ENCODE measurements around the gene COX8A. TPM values are rescaled to one million over a fixed set of nuclear protein-coding genes. Genes with fewer than 3 reads are reported as not detected.

Gene COX8A
- total and polyA plus RNA-seq, 2 of the 8 experiments (the other 6 are each of a cell fraction or from before 2014, with no cell fraction given) = 365 to 1,720 TPM

GRCh38 chr11:64007629-64008282, 33.3 kb downstream of the COX8A start:
- Histone ChIP-seq H3K9me3 (ENCODE audit: insufficient read depth in 2 of 2, low read depth in 1 of 2, low read length in 1 of 2) (peaks cover 0 to 6% of the 10 kb centered on the region in 2 experiments; a peak in 1 of 4 replicates), H4K91ac (replicated peaks; ENCODE audit: insufficient read length, low read length) (no peak overlapping the region), H3K27me3 (replicated peaks in 1 of 4; ENCODE audit: control insufficient read depth in 3 of 4, extremely low read depth in 1 of 4, insufficient read depth in 3 of 4, low read length in 3 of 4) (peaks cover 28 to 89% (median 72%) of the 10 kb centered on the region in 4 experiments), H3K36me3 (ENCODE audit: control insufficient read depth in 2 of 4, insufficient read depth in 4 of 4, low read length in 3 of 4) (no peaks in the 10 kb centered on the region), H3K18ac (ENCODE audit: extremely low read depth, low read length) (peak overlapping the region; percentile 48; the same call in 1 of the 2 replicates), H2BK12ac (ENCODE audit: low read depth, low read length) (peak overlapping the region; percentile 43; the same call in 1 of the 2 replicates), H2AK5ac (ENCODE audit: low read depth, low read length) (no peak overlapping the region), H3K4me1 (replicated peaks in 1 of 4; ENCODE audit: control insufficient read depth in 3 of 4, insufficient read depth in 4 of 4, low read length in 3 of 4) (peaks cover 0 to 15% (median 10%) of the 10 kb centered on the region in 4 experiments; a peak in 5 of 7 replicates), H3K56ac (replicated peaks; ENCODE audit: insufficient read length, low read depth, low read length) (no peak overlapping the region), H3K79me1 (ENCODE audit: low read depth, low read length) (no peaks in the 10 kb centered on the region; the same call in 1 of the 2 replicates), H2BK120ac (replicated peaks; ENCODE audit: low read depth, low read length) (no peak overlapping the region), H4K5ac (ENCODE audit: insufficient read length, low read depth, low read length) (no peak overlapping the region), H3K4me2 (ENCODE audit: insufficient read depth in 1 of 2, low read depth in 2 of 2, low read length in 2 of 2) (peak overlapping the region; percentile 79 to 86), H3K14ac (ENCODE audit: insufficient read length) (no peak overlapping the region), H2BK5ac (ENCODE audit: low read depth, low read length) (peak overlapping the region; percentile 63; the same call in 1 of the 2 replicates), H3K9ac (replicated peaks in 1 of 4; ENCODE audit: extremely low read depth in 1 of 4, low read depth in 3 of 4, low read length in 3 of 4) (no peak overlapping the region), H4K20me1 (replicated peaks in 1 of 2; ENCODE audit: control insufficient read depth in 1 of 2, insufficient read depth in 2 of 2, low read length in 2 of 2) (peaks cover 1 to 2% of the 10 kb centered on the region in 2 experiments), H3K79me2 (ENCODE audit: control insufficient read depth in 1 of 2, insufficient read depth in 2 of 2, low read length in 2 of 2) (no peaks in the 10 kb centered on the region), H3K23me2 (ENCODE audit: low read depth, low read length) (peaks cover 21% of the 10 kb centered on the region; the same call in 1 of the 2 replicates), H3K4ac (replicated peaks; ENCODE audit: insufficient read length, low read depth, low read length) (no peak overlapping the region), H3K23ac (ENCODE audit: insufficient read length) (no peak overlapping the region), H2BK20ac (ENCODE audit: low read length) (no peak overlapping the region), H3K4me3 (ENCODE audit: extremely low read depth in 1 of 4, insufficient read depth in 2 of 4, low read depth in 3 of 4, low read length in 4 of 4) (peak overlapping the region; percentile 21 to 57 (median 34); a peak in 7 of 8 replicates), H3K27ac (ENCODE audit: low read depth, low read length) (no peak overlapping the region), H4K8ac (ENCODE audit: extremely low read depth, insufficient read depth, low read length) (no peak overlapping the region), H2AFZ (ENCODE audit: low read length) (no peak overlapping the region), H2BK15ac (ENCODE audit: low read length) (0 out of 2 replicates have a peak overlapping the region, but pooled peaks have one; percentile 72)
- DNase-seq (ENCODE audit: low read depth in 1 of 2, low spot score in 2 of 2) (peak in 1 of 2 experiments; percentile 73), FAIRE-seq (no peak)
- ChIA-PET POLR2A (ENCODE audit: partially characterized antibody) (interaction anchor here (0.8 to 2.7 kb wide), 10 partner anchors 8 to 174 kb away, joined by 3 to 11 read pairs (median 5); no protein-coding TSS in a partner anchor), CTCF (ENCODE audit: partially characterized antibody) (interaction anchor here (0.6 to 6.3 kb wide), 23 partner anchors 9 to 202 kb away, joined by 3 to 43 read pairs (median 3); no protein-coding TSS in a partner anchor)
- WGBS, 2 experiments (ENCODE audit: extremely low coverage in 1 of 2, insufficient coverage in 1 of 2, insufficient read length in 1 of 2, insufficient replicate concordance in 2 of 2, low coverage in 1 of 2, low lambda C conversion rate in 2 of 2, missing lambda C conversion rate in 1 of 2) = 8% methylated on average over 29 of the region's 40 CpGs; no CpG with 5 or more reads in 1 of the 2 experiments
- no peak for TF ChIP-seq KDM5A (IDR thresholded peaks at IDR 0.05; ENCODE audit: low read length)
- TF ChIP-seq KDM1A (IDR thresholded peaks at IDR 0.05; ENCODE audit: borderline replicate concordance, low read length) = no peak
- TF ChIP-seq TBP (IDR thresholded peaks at IDR 0.05; ENCODE audit: low read depth, low read length) = no peak
- peak in 1 of 2 experiments; percentile 16; a peak in 1 of 4 replicates for TF ChIP-seq RAD21 (IDR thresholded peaks at IDR 0.05 in 1 of 2, conservative IDR thresholded peaks at IDR 0.05 in 1 of 2; ENCODE audit: low read depth in 2 of 2, low read length in 2 of 2)
- TF ChIP-seq EZH2 (IDR thresholded peaks at IDR 0.05; ENCODE audit: low read depth, low read length, severe bottlenecking) = peak; percentile 35
- peak; percentile 47 for TF ChIP-seq KDM4A (IDR thresholded peaks at IDR 0.05; ENCODE audit: low read depth, low read length, severe bottlenecking)
- TF ChIP-seq CTCF (IDR thresholded peaks at IDR 0.05; ENCODE audit: control extremely low read depth in 1 of 3, insufficient read depth in 1 of 3, low read depth in 1 of 3, low read length in 3 of 3) = peak in 1 of 3 experiments; percentile 24; a peak in 1 of 4 replicates
- TF ChIP-seq SIX5 (IDR thresholded peaks at IDR 0.05; ENCODE audit: low read depth, low read length) = no peak
